ENCODE results near the gene LPP. TPM values are rescaled to one million over a fixed set of nuclear protein-coding genes. Genes with fewer than 3 reads are reported as not detected.

LPP gene
- polyA plus RNA-seq, 2 of the 4 experiments (the other 2 are of a cell fraction) = 11.0 to 30.8 TPM

DNA sequence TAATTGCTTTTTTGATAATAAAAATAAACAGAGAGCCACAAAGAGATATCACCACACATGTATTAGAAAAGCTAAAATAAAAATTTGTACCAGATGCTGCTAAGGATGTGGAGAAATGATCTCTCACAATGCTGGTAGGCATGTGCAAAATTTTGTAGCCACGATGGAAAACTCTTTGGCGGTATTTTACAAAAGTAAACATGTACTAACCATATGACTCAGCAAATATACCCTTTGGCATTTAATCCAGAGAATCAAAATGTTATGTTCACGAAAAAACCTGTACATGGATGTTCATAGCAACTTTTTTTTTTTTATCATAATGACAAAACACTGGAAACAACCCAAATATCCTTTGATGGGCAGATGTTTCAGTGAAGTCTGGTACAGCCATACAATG lies 261.2 kb downstream of the LPP start:
- Histone ChIP-seq H3K4me3 (no peak overlapping the region), H3K9me3 (no peaks in the 10 kb centered on the region), H3K27ac (peak overlapping the region; percentile 48 to 70; a peak in 3 of 6 replicates), H3K4me2 (peak overlapping the region; percentile 52), H3K4me1 (peaks cover 24% of the 10 kb centered on the region)
- no peak for FAIRE-seq
- CTCF ChIA-PET = no interaction called here
- WGBS (ENCODE audit: missing lambda C conversion rate) = 9% methylated on average over 3 of the region's 3 CpGs
- no peak for DNase-seq (ENCODE audit: low read depth in 1 of 2, low spot score in 1 of 2)
- ATAC-seq = no peak
- POLR2A ChIA-PET = no interaction called here
- TF ChIP-seq, protein P1, sequence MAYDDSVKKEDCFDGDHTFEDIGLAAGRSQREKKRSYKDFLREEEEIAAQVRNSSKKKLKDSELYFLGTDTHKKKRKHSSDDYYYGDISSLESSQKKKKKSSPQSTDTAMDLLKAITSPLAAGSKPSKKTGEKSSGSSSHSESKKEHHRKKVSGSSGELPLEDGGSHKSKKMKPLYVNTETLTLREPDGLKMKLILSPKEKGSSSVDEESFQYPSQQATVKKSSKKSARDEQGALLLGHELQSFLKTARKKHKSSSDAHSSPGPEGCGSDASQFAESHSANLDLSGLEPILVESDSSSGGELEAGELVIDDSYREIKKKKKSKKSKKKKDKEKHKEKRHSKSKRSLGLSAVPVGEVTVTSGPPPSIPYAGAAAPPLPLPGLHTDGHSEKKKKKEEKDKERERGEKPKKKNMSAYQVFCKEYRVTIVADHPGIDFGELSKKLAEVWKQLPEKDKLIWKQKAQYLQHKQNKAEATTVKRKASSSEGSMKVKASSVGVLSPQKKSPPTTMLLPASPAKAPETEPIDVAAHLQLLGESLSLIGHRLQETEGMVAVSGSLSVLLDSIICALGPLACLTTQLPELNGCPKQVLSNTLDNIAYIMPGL (CRISPR knock-in tag; IDR thresholded peaks at IDR 0.05; ENCODE audit: borderline replicate concordance) = no peak
- TF ChIP-seq REST (IDR thresholded peaks at IDR 0.05) (no peak), TP53 (CRISPR knock-in tag; IDR thresholded peaks at IDR 0.05) (no peak), FOSL2 (IDR thresholded peaks at IDR 0.05) (no peak), FOSL2 (CRISPR knock-in tag; IDR thresholded peaks at IDR 0.05) (0 out of 2 replicates have a peak, but pooled peaks have one; percentile 27), GATA3 (IDR thresholded peaks at IDR 0.05; ENCODE audit: borderline replicate concordance) (no peak), JUNB (IDR thresholded peaks at IDR 0.05) (no peak), HOXB13 (CRISPR knock-in tag; IDR thresholded peaks at IDR 0.05; ENCODE audit: low read depth) (no peak), POLR2AphosphoS2 (conservative IDR thresholded peaks at IDR 0.05; ENCODE audit: low read length) (no peak), RNF2 (IDR thresholded peaks at IDR 0.05; ENCODE audit: borderline replicate concordance, low read depth) (no peak), POLR2A (IDR thresholded peaks at IDR 0.05; ENCODE audit: low read length) (no peak), KDM5A (IDR thresholded peaks at IDR 0.05) (no peak), E2F6 (IDR thresholded peaks at IDR 0.05; ENCODE audit: borderline replicate concordance, low read depth) (no peak), ZFP36 (IDR thresholded peaks at IDR 0.05; ENCODE audit: borderline replicate concordance, partially characterized antibody) (no peak), RCOR1 (IDR thresholded peaks at IDR 0.05; ENCODE audit: low read depth, low read length) (no peak), HOXB5 (CRISPR knock-in tag; IDR thresholded peaks at IDR 0.05) (no peak), EHF (CRISPR knock-in tag; IDR thresholded peaks at IDR 0.05) (no peak), KDM1A (IDR thresholded peaks at IDR 0.05; ENCODE audit: low read depth) (no peak), RARB (CRISPR knock-in tag; IDR thresholded peaks at IDR 0.05) (no peak), NPAS2 (CRISPR knock-in tag; IDR thresholded peaks at IDR 0.05; ENCODE audit: borderline replicate concordance) (no peak), ZSCAN20 (CRISPR knock-in tag; IDR thresholded peaks at IDR 0.05) (no peak), CHD2 (IDR thresholded peaks at IDR 0.05; ENCODE audit: low read length, partially characterized antibody) (no peak), SREBF2 (IDR thresholded peaks at IDR 0.05) (no peak), NFE2L2 (conservative IDR thresholded peaks at IDR 0.05; ENCODE audit: low read length) (peak; percentile 89), PHF8 (IDR thresholded peaks at IDR 0.05; ENCODE audit: borderline replicate concordance, low read depth) (no peak), ZNF302 (CRISPR knock-in tag; IDR thresholded peaks at IDR 0.05) (no peak), CBX2 (IDR thresholded peaks at IDR 0.05; ENCODE audit: borderline replicate concordance, low read depth) (no peak), ELK1 (IDR thresholded peaks at IDR 0.05; ENCODE audit: low read depth, low read length) (no peak), TFCP2L1 (CRISPR knock-in tag; IDR thresholded peaks at IDR 0.05) (no peak), MAFK (IDR thresholded peaks at IDR 0.05; ENCODE audit: partially characterized antibody) (peak; percentile 93)
- TF ChIP-seq, protein P2, sequence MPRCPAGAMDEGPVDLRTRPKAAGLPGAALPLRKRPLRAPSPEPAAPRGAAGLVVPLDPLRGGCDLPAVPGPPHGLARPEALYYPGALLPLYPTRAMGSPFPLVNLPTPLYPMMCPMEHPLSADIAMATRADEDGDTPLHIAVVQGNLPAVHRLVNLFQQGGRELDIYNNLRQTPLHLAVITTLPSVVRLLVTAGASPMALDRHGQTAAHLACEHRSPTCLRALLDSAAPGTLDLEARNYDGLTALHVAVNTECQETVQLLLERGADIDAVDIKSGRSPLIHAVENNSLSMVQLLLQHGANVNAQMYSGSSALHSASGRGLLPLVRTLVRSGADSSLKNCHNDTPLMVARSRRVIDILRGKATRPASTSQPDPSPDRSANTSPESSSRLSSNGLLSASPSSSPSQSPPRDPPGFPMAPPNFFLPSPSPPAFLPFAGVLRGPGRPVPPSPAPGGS (IDR thresholded peaks at IDR 0.05) = no peak
- TF ChIP-seq, protein P3, sequence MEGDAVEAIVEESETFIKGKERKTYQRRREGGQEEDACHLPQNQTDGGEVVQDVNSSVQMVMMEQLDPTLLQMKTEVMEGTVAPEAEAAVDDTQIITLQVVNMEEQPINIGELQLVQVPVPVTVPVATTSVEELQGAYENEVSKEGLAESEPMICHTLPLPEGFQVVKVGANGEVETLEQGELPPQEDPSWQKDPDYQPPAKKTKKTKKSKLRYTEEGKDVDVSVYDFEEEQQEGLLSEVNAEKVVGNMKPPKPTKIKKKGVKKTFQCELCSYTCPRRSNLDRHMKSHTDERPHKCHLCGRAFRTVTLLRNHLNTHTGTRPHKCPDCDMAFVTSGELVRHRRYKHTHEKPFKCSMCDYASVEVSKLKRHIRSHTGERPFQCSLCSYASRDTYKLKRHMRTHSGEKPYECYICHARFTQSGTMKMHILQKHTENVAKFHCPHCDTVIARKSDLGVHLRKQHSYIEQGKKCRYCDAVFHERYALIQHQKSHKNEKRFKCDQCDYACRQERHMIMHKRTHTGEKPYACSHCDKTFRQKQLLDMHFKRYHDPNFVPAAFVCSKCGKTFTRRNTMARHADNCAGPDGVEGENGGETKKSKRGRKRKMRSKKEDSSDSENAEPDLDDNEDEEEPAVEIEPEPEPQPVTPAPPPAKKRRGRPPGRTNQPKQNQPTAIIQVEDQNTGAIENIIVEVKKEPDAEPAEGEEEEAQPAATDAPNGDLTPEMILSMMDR (IDR thresholded peaks at IDR 0.05) = no peak
- TF ChIP-seq, protein P4, sequence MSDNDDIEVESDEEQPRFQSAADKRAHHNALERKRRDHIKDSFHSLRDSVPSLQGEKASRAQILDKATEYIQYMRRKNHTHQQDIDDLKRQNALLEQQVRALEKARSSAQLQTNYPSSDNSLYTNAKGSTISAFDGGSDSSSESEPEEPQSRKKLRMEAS (IDR thresholded peaks at IDR 0.05) = peak; percentile 39; the same call in 1 of the 2 replicates
